ENCODE results near the gene AK9. TPM values are rescaled to one million over a fixed set of nuclear protein-coding genes. Genes with fewer than 3 reads are reported as not detected.
"Not testable (repeated sequence)": the region's sequence is repeated elsewhere in the genome, so short reads cannot be mapped to it uniquely, and the experiment has no call there.

The AK9 gene
- total RNA-seq: 13.8 TPM

DNA sequence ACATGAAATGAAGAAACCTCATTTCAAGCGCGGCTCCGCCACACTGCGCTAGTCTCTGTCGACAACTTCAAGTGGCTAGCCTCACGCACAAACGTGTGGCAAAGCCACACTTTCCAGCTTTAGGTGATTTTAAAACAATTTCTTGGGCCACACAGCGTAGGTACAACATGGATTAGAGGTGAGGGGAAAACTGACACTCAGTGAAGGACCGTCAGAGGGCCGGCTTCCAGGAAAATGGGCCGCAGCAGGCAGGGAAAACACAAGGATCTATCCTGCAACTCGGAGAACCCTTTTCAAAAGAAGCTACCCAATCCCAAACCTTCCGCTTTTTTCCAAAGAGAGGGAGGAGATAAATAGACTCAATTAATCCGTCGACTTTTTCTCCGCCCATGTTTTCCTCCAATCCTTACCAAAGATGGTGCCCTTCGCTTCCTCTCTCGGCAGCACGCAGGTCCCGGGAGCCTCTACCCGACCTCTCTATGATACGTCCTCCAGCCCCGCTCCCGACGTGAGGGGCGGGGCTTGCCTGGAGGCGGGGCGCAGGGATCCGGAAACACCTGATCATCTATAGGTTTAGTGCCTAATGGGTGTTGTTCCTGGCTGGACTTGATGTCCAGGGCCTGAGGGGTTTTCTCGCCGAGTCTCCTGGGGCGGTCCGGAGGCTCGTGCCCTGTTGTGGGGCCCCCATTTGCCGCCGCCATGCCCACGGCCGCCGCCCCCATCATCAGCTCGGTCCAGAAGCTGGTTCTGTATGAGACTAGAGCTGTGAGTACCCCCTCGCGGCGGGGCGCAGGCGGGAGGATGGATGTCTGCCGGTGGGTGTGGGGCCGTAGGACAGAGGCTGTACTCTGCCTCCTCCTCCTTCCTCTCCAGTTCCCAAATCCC lies at the start of gene AK9, which contains the start of gene FIG4:
Gene AK9, minus strand, starts transcription at position 466 of the 885 bp plus-strand sequence. CDS start 15,457 bp downstream, outside the sequence.
Gene FIG4, plus strand, starts transcription at position 560 of the 885 bp plus-strand sequence. Its CDS starts 140 bp downstream, at position 700.
- DNase-seq (ENCODE audit: low spot score) (peak; percentile 95), ATAC-seq (peak; percentile 100)
- intact Hi-C loops (cut with DNase I): no loop called here

DNA sequence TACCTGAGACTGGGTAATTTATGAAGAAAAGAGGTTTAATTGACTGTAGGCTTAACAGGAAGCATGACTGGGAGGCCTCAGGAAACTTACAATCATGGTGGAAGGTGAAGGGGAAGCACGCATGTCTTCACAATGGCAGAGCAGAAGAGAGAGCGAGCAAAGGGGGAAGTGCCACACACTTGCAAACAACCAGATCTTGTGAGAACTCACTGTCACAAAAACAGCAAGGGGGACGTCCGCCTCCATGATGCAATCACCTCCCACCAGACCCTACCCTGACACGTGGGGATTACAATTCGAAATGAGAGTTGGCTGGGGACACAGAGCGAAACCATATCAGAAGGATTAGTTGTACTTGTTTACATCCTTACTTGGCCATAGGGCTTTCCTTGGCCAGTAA lies 49.8 kb upstream of the AK9 start:
- no peak for ATAC-seq
- DNase-seq (ENCODE audit: low spot score): no peak
- intact Hi-C loops (cut with DNase I): no loop called here

DNA sequence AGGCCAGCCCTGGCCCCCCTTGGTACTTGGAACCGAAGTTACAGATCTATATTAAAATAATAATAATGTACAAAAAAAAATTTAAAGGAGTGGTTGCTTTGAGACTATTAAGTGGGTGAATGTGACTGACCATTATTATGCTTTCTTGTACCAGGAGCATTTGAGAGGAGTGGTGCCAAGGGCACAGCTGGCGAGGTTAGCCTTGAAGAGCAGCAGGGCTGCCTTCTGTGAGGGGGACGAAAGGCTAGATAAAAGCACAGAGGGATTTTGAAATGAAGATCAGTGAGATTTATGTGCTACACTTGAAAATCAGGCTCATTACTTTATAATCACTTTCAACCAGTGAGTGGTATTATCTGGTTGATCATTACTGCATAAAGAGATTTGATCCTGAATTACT lies 48.7 kb upstream of the AK9 start:
- no peak for ATAC-seq
- DNase-seq (ENCODE audit: low spot score): no peak
- intact Hi-C loops (cut with DNase I): no loop called here

DNA sequence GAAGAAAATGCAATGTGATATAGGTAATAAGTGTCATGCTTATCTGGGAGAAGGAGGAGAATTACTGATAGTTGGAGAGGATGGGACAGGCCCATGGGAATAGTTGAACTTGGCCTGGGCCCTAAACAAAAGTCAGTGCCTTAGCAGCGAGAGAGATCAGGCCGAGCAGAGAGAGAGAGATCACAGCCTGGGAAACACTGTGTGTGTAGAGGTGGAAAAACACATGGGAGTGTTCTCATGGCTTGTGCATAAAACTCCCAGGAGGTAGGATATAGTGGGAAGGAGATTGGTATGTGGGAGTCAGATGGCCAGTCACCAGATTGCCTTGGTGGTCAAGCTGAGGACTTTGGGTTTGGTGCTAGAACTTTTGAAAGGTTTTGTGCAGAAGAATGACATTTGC lies 47.7 kb upstream of the AK9 start:
- intact Hi-C loops (cut with DNase I): no loop called here
- DNase-seq (ENCODE audit: low spot score): no peak
- ATAC-seq: no peak

DNA sequence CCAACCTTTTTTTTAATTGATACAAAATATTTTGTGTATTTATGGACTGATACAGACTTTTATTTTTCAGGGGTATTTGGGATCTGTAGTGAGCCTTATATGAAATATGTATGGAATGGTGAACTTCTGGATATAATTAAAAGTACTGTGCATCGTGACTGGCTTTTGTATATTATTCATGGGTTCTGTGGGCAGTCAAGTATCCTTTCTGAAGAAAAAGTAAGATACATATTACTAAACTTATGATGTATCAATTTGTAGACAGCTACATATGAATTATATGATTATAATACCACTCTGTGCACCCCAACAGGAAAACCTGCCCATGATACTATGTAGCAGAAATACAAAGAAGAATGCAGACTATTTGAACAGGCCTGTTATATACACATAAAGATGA lies 47.3 kb upstream of the AK9 start:
- intact Hi-C loops (cut with DNase I): no loop called here
- DNase-seq (ENCODE audit: low spot score): no peak
- no peak for ATAC-seq

DNA sequence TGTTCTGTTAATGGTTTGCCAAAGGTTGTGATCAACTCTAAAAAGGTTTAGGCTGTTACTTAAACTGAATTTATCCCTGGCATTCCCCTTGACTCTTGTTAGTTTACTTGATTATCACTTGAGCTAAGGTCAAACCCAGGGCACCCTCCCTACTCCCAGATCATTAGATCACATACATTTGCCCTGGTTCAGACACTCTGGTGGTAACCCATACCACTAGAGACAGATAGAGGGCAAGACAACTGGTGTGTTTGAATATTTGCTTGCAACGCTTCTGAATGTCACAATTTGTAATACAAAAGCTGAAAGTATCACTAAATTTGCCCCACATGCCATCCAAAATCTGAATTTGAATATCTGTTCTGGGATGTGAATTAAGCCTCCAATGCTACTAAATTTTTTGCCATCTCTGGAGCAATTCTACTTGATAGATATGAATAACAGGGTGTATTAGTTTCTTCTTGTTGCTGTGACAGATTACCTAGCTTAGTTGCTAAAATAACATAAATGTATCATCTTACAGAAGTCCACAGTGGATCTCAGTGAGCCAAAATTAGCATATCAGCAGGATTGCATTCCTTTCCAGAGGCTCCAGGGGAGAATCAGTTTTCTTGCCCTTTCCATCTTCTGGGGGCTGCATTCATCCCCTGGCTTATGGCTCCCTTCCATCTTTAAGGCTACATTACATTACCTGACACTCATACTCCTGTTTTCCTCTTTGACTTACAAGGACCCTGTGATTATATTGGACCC lies 45.4 kb upstream of the AK9 start:
- DNase-seq (ENCODE audit: low spot score) (no peak), ATAC-seq (no peak)
- intact Hi-C loops (cut with DNase I): no loop called here

DNA sequence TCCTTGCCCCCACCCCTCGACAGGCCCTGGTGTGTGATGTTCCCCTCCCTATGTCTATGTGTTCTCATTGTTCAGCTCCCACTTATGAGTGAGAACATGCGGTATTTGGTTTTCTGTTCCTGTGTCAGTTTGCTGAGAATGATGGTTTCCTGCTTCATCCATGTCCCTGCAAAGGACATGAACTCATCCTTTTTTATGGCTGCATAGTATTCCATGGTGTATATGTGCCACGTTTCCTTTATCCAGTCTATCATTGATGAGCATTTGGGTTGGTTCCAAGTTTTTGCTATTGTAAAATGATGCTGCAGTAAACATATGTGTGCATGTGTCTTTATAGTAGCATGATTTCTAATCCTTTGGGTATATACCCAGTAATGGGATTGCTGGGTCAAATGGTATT lies 34.2 kb upstream of the AK9 start:
- DNase-seq (ENCODE audit: low spot score); ATAC-seq; intact Hi-C loops (cut with DNase I): not testable (repeated sequence)

GRCh38 chr6:109722564-109723254 lies 31.7 kb upstream of the AK9 start:
- DNase-seq (ENCODE audit: low spot score): no peak
- no peak for ATAC-seq
- intact Hi-C loops (cut with DNase I): no loop called here

GRCh38 chr6:109722011-109722410 lies 31.0 kb upstream of the AK9 start:
- intact Hi-C loops (cut with DNase I): no loop called here
- ATAC-seq (no peak), DNase-seq (ENCODE audit: low spot score) (no peak)

DNA sequence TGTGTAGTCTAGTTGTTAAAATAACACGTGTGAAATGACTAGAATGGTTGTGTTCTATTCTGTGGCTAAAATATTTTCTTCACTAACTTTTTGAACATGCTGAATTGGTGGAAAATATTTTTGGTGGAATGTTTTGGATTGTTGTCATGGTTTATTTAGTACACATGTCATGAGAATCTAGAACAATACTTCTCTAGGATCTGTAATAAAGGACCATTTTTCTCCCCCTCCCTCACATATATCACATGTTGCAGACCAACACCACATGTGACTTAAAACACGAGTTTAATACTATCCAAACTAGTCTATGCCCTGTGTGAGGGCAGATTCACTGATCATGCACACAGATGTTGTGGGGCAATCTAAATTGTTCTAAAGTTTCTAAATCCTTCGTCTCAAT lies 29.3 kb upstream of the AK9 start:
- intact Hi-C loops (cut with DNase I): no loop called here
- ATAC-seq (peak; percentile 32), DNase-seq (ENCODE audit: low spot score) (no peak)

- intact Hi-C loops (cut with DNase I): no loop called here
- no peak for DNase-seq (ENCODE audit: low spot score)
- no peak for ATAC-seq
These were observed 28.0 kb upstream of the AK9 start for GRCh38 chr6:109718991-109719390.

GRCh38 chr6:109717971-109718370 lies 27.0 kb upstream of the AK9 start:
- no peak for DNase-seq (ENCODE audit: low spot score)
- no peak for ATAC-seq
- intact Hi-C loops (cut with DNase I): no loop called here

DNA sequence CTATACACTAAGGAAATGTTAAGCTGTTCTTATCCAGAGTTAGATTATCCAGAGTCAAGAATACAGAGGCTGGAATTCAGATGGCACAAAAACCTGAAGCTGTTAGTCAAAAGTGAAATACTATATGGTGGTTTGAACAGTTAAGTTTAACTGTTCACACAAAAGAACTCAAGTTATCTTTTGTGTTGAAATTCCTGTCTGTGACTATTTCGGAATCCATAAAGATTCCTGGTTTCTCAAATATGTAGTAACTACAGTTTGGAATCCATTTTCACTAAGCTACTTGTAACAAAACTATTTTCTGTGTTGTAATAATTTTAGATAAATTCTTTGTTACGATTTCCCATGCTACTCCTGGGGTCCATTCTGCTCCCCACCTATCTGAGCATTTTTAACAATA lies 24.6 kb upstream of the AK9 start:
- DNase-seq (ENCODE audit: low spot score) (no peak), ATAC-seq (no peak)
- intact Hi-C loops (cut with DNase I): no loop called here

DNA sequence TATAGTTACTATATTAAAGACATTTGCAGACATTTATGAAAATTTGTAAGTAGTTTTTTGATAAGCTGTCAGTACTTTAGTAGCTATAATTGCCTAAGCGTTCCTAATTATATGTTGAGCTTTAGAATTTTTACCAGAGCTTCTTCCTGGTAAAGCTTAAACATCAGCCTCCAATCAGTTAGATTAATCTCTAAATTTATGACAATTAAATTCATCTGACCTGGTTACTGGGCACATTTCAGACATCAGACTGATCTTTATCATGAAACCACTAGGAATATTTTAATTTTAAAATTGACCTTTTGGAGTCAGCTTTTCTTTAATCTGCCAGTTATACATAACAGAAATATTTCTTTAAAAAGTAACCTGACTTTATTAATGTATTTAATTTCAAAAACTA lies 23.6 kb upstream of the AK9 start:
- intact Hi-C loops (cut with DNase I): no loop called here
- DNase-seq (ENCODE audit: low spot score) (no peak), ATAC-seq (no peak)

DNA sequence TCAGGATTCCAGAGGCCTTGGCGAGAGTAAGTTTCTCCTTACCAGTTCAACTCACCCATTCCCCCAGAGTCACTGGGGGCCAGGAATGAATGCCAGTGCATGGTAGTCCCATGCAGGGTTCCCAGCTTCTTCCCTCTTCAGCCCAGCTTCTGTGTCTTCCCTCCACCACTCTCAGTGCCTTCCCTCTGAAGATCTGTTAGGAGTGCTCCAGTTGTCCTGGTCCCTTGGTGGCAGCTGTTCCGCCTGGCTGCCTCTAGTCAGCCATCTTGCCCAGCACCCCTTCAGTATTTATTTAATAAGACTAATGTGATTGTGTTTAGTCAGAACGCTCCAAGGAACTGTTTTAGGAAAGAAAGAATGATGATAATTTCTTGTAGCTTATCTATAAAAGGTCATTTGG lies 23.2 kb upstream of the AK9 start:
- DNase-seq (ENCODE audit: low spot score) (no peak), ATAC-seq (no peak)
- intact Hi-C loops (cut with DNase I): no loop called here

- intact Hi-C loops (cut with DNase I): no loop called here
- no peak for DNase-seq (ENCODE audit: low spot score)
- ATAC-seq: no peak
These were observed 22.1 kb upstream of the AK9 start for GRCh38 chr6:109713097-109713496.

DNA sequence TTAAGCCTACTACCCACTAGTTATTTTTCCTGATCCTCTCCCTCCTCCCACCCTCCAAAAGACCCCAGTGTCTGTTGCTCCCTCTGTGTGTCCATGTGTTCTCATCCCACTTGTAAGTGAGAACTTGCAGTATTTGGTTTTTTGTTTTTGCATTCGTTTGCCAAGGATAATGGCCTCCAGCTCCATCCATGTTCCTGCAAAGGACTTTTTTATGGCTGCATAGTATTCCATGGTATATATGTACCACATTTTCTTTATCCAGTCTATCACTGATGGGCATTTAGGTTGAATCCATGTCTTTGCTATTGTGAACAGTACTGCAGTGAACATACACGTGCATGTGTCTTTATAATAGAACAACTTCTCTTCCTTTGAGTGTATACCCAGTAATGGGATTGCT lies 17.1 kb upstream of the AK9 start:
- intact Hi-C loops (cut with DNase I): loop anchor here (5.0 kb wide), 2 partner anchors 329 to 344 kb away; no protein-coding TSS in a partner anchor
- DNase-seq (ENCODE audit: low spot score); ATAC-seq: not testable (repeated sequence)

DNA sequence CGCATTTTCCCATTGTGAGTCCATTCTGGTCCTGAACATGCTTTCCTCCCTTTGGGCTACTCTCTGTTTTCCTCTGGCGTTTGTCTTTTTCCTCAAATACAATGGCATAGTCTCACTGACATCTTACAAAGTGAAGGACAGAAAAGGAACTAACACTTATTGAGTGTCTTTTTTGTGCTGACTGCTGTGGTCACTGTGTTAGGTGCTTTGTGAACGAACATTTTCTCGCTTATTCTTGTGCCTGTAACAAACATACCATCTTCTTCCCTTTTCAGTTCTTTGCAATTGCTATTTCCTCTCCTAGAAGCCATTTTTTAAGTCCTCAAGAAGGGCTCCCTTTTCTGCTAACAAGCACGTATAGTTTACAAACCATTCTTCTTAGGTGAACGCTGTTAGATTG lies 15.5 kb upstream of the AK9 start:
- intact Hi-C loops (cut with DNase I): loop anchor here (5.0 kb wide), 2 partner anchors 331 to 346 kb away; no protein-coding TSS in a partner anchor
- no peak for DNase-seq (ENCODE audit: low spot score)

DNA sequence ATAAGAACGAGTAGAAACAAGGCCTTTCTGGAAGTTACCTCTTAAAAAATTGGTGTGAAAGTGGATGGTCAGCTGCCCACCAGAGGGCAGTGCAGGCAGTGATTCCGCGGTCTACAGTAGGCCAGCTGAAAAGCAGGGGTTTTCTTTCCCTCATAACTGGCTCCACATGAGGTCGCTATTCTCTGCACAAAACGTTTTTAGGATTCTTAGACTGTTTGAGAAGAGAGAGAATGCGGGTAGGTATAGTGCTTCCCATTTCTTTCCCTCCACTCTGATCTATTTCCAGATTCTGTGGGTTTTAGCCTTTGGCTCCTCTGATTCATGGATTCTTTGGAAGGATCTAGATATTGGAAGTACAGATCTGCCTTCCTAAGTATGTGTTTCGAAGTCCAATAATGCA lies 14.3 kb upstream of the AK9 start:
- intact Hi-C loops (cut with DNase I): loop anchor here (5.0 kb wide), 2 partner anchors 332 to 347 kb away; no protein-coding TSS in a partner anchor
- ATAC-seq (peak; percentile 94), DNase-seq (ENCODE audit: low spot score) (peak; percentile 89)

More for the DNA sequence above, 15.5 kb upstream of the AK9 start:
- ATAC-seq: no peak
